Neuronal stem cell (in vitro differentiated cells): Measurements from ENCODE around the gene TNFAIP8.

Experiments used
- DNase-seq: peaks from one replicate; pipeline ENCODE4 v3.0.0-alpha.2; 2013; ENCODE audit warnings: low spot score
- H2AFZ ChIP-seq: one replicate; pipeline ENCODE4 v1.6.1; 2013; ENCODE audit warnings: mild to moderate bottlenecking, low read length, inconsistent platforms
- H2AK5ac ChIP-seq: 2 replicates; pipeline ENCODE4 v1.6.1; 2013; ENCODE audit warnings: low read depth, mild to moderate bottlenecking, inconsistent platforms, low read length, moderate library complexity, mixed read lengths
- H2BK120ac ChIP-seq: 2 replicates; pipeline ENCODE4 v1.6.1; 2013; ENCODE audit warnings: low read depth, mild to moderate bottlenecking, inconsistent platforms, low read length, moderate library complexity, mixed read lengths
- H2BK12ac ChIP-seq: one replicate; pipeline ENCODE4 v1.6.1; 2013; ENCODE audit warnings: low read length, inconsistent platforms
- H2BK15ac ChIP-seq: 2 replicates; pipeline ENCODE4 v1.6.1; 2013; ENCODE audit warnings: mild to moderate bottlenecking, low read length, inconsistent platforms, mixed read lengths
- H2BK5ac ChIP-seq: one replicate; pipeline ENCODE4 v1.6.1; 2013; ENCODE audit warnings: inconsistent platforms, mild to moderate bottlenecking, low read length, moderate library complexity
- H3K14ac ChIP-seq: one replicate; pipeline ENCODE4 v1.6.1; 2013; ENCODE audit warnings: low read length, inconsistent platforms
- H3K18ac ChIP-seq: 2 replicates; pipeline ENCODE4 v1.6.1; 2013; ENCODE audit warnings: low read length, inconsistent platforms
- H3K23ac ChIP-seq: 2 replicates; pipeline ENCODE4 v1.6.1; 2013; ENCODE audit warnings: low read depth, mild to moderate bottlenecking, mixed read lengths, low read length, inconsistent platforms; ENCODE audit not compliant: poor library complexity
- H3K27ac ChIP-seq: replicated peaks from 3 replicates; pipeline ENCODE4 v1.5.1; 2013; ENCODE audit warnings: low read length, inconsistent platforms
- H3K27me3 ChIP-seq, 3 experiments: 2 replicates each; pipeline ENCODE4 v1.6.1; 2013; ENCODE audit warnings: low read length in 3 of 3, mild to moderate bottlenecking in 2 of 3, inconsistent platforms in 1 of 3, low read depth in 1 of 3, mixed read lengths in 1 of 3, moderate library complexity in 1 of 3; ENCODE audit not compliant: control insufficient read depth in 3 of 3, insufficient read depth in 3 of 3
- H3K36me3 ChIP-seq, 2 donors: replicated peaks in 1 of 2; 2 replicates each; pipeline ENCODE4 v1.6.1; 2013; ENCODE audit warnings: low read length in 2 of 2; ENCODE audit not compliant: control insufficient read depth in 2 of 2, insufficient read depth in 2 of 2
- H3K4ac ChIP-seq: 2 replicates; pipeline ENCODE4 v1.6.1; 2013; ENCODE audit warnings: inconsistent platforms, mild to moderate bottlenecking, low read length, moderate library complexity
- H3K4me1 ChIP-seq, 2 donors: 1 replicate in 1 of 2; 2 replicates in 1 of 2; pipeline ENCODE4 v1.6.1; 2013; ENCODE audit warnings: low read length in 2 of 2, low read depth in 1 of 2; ENCODE audit not compliant: control insufficient read depth in 2 of 2, insufficient read depth in 1 of 2
- H3K4me2 ChIP-seq: one replicate; pipeline ENCODE4 v1.6.1; 2013; ENCODE audit warnings: mild to moderate bottlenecking, low read length, inconsistent platforms; ENCODE audit not compliant: insufficient read depth, poor library complexity, severe bottlenecking
- H3K4me3 ChIP-seq, 2 donors: 2 replicates each; pipeline ENCODE4 v1.5.1; 2013; ENCODE audit warnings: low read length in 2 of 2, mild to moderate bottlenecking in 2 of 2, inconsistent platforms in 1 of 2, moderate library complexity in 1 of 2
- H3K79me1 ChIP-seq: one replicate; pipeline ENCODE4 v1.6.1; 2013; ENCODE audit warnings: low read depth, mild to moderate bottlenecking, inconsistent platforms, low read length, moderate library complexity
- H3K9ac ChIP-seq: one replicate; pipeline ENCODE4 v1.6.1; 2013; ENCODE audit warnings: mild to moderate bottlenecking, low read depth, low read length, inconsistent platforms; ENCODE audit not compliant: poor library complexity
- H3K9me3 ChIP-seq, 2 donors: replicated peaks in 1 of 2; 2 replicates each; pipeline versions ENCODE3 to v1.6.1; 2013; ENCODE audit warnings: low read length in 2 of 2, mild to moderate bottlenecking in 2 of 2, inconsistent platforms in 1 of 2, low read depth in 1 of 2, mixed read lengths in 1 of 2, moderate library complexity in 1 of 2; ENCODE audit not compliant: control insufficient read depth in 2 of 2, insufficient read depth in 1 of 2
- H4K8ac ChIP-seq: one replicate; pipeline ENCODE4 v1.6.1; 2013; ENCODE audit warnings: low read depth, mild to moderate bottlenecking, inconsistent platforms, low read length, moderate library complexity
- H4K91ac ChIP-seq: one replicate; pipeline ENCODE4 v1.6.1; 2013; ENCODE audit warnings: low read length, low read depth, mild to moderate bottlenecking, inconsistent platforms; ENCODE audit not compliant: poor library complexity
- WGBS, 2 donors: extraction: QIAGEN DNeasy Blood & Tissue Kit; methylation state at CpG; one replicate each; pipeline ENCODE4 v1.1.7; 2013; ENCODE audit warnings: missing lambda C conversion rate in 2 of 2, mixed read lengths in 1 of 2; ENCODE audit not compliant: insufficient read length in 2 of 2, insufficient replicate concordance in 1 of 2; ENCODE audit errors: extremely low coverage in 2 of 2; 5-methylcytosine and 5-hydroxymethylcytosine counted together

The TNFAIP8 gene

GRCh38 chr5:119379942-119380547 lies 24.2 kb downstream of the TNFAIP8 start:
- Histone ChIP-seq H4K8ac (no peak overlapping the region), H2AFZ (no peak overlapping the region), H2BK5ac (no peak overlapping the region), H3K79me1 (no peaks in the 10 kb centered on the region), H3K36me3 (no peaks in the 10 kb centered on the region), H3K27me3 (no peaks in the 10 kb centered on the region), H3K4me3 (no peak overlapping the region), H3K4me2 (no peak overlapping the region), H3K9ac (no peak overlapping the region), H3K4ac (no peak overlapping the region), H2BK12ac (no peak overlapping the region), H2AK5ac (no peak overlapping the region), H2BK15ac (no peak overlapping the region), H4K91ac (no peak overlapping the region), H3K18ac (no peak overlapping the region), H3K9me3 (no peaks in the 10 kb centered on the region), H2BK120ac (no peak overlapping the region), H3K27ac (no peak overlapping the region), H3K23ac (no peak overlapping the region), H3K4me1 (no peaks in the 10 kb centered on the region), H3K14ac (no peak overlapping the region)
- no CpG with 5 or more reads among the region's 2 CpGs for WGBS, 2 donors
- no peak for DNase-seq

GRCh38 chr5:119382169-119382568 lies 26.4 kb downstream of the TNFAIP8 start:
- Histone ChIP-seq H3K18ac (no peak overlapping the region), H2BK12ac (no peak overlapping the region), H2BK5ac (no peak overlapping the region), H4K8ac (no peak overlapping the region), H2BK120ac (no peak overlapping the region), H3K4ac (no peak overlapping the region), H3K4me3 (no peak overlapping the region), H3K4me1 (no peaks in the 10 kb centered on the region), H4K91ac (no peak overlapping the region), H3K36me3 (no peaks in the 10 kb centered on the region), H2BK15ac (no peak overlapping the region), H2AFZ (no peak overlapping the region), H3K4me2 (no peak overlapping the region), H3K23ac (no peak overlapping the region), H3K14ac (no peak overlapping the region), H3K9ac (no peak overlapping the region), H2AK5ac (no peak overlapping the region), H3K9me3 (no peaks in the 10 kb centered on the region), H3K27me3 (no peaks in the 10 kb centered on the region), H3K79me1 (no peaks in the 10 kb centered on the region), H3K27ac (no peak overlapping the region)
- no peak for DNase-seq
- WGBS, 2 donors: no CpG with 5 or more reads among the region's 3 CpGs

GRCh38 chr5:119383008-119383407 lies 27.2 kb downstream of the TNFAIP8 start:
- Histone ChIP-seq H2AFZ (no peak overlapping the region), H3K4me3 (no peak overlapping the region), H3K27me3 (no peaks in the 10 kb centered on the region), H3K23ac (no peak overlapping the region), H2BK12ac (no peak overlapping the region), H3K14ac (no peak overlapping the region), H3K4me1 (no peaks in the 10 kb centered on the region), H3K9ac (no peak overlapping the region), H2AK5ac (no peak overlapping the region), H4K8ac (no peak overlapping the region), H3K36me3 (no peaks in the 10 kb centered on the region), H3K4ac (no peak overlapping the region), H2BK15ac (no peak overlapping the region), H3K18ac (no peak overlapping the region), H2BK5ac (no peak overlapping the region), H3K79me1 (no peaks in the 10 kb centered on the region), H3K27ac (no peak overlapping the region), H3K4me2 (no peak overlapping the region), H3K9me3 (no peaks in the 10 kb centered on the region), H2BK120ac (no peak overlapping the region), H4K91ac (no peak overlapping the region)
- WGBS, 2 donors: no CpG with 5 or more reads among the region's 1 CpG
- DNase-seq: no peak

GRCh38 chr5:119385136-119385535 lies 29.3 kb downstream of the TNFAIP8 start:
- H2BK15ac ChIP-seq: no peak overlapping the region
- no peak overlapping the region for H4K91ac ChIP-seq
- no CpG with 5 or more reads among the region's 3 CpGs for WGBS, 2 donors

More at GRCh38 chr5:119385136-119385535, 29.3 kb downstream of the TNFAIP8 start:
- Histone ChIP-seq H3K4me3 (no peak overlapping the region), H3K14ac (no peak overlapping the region), H3K18ac (no peak overlapping the region), H3K4ac (no peak overlapping the region), H3K9ac (no peak overlapping the region), H3K9me3 (no peaks in the 10 kb centered on the region), H3K79me1 (no peaks in the 10 kb centered on the region), H3K27ac (no peak overlapping the region), H3K23ac (no peak overlapping the region), H3K36me3 (no peaks in the 10 kb centered on the region), H2BK5ac (no peak overlapping the region), H2BK12ac (no peak overlapping the region), H3K4me2 (no peak overlapping the region), H4K8ac (no peak overlapping the region), H3K4me1 (peaks cover 0 to 3% of the 10 kb centered on the region in 2 donors), H3K27me3 (no peaks in the 10 kb centered on the region), H2BK120ac (no peak overlapping the region), H2AK5ac (no peak overlapping the region), H2AFZ (no peak overlapping the region)
- DNase-seq: no peak
